ENCODE results near the gene GATAD2A. TPM values are rescaled to one million over a fixed set of nuclear protein-coding genes. Genes with fewer than 3 reads are reported as not detected.

The GATAD2A gene
- total RNA-seq, 1 donor from 2014 or later = 39.9 TPM

DNA sequence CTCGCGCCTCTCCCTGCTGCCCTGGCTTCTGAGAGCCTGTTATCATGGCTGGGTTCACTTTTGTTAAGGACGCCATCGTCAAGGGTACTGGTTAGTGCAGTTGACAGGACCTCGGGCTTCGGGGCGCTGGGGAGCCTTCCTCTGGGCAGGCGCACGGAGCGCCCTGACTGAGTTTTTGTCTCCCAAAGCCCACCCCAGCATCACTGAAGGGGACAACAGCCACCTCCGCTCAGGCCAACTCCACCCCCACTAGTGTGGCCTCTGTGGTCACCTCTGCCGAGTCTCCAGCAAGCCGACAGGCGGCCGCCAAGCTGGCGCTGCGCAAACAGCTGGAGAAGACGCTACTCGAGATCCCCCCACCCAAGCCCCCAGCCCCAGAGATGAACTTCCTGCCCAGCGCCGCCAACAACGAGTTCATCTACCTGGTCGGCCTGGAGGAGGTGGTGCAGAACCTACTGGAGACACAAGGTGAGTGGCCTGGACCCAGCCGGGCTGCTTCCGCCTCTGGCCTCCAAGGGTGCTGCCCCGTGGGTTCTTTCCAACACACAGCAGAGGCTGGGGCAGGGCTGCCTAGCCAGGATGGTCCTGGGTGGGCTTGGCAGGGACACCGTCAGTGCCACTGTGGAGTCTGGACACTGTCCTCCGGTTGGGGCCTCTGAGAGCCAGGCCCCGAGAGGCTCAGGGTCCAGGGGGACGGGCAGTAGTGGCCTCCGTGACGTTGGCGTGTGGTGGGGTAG lies 92.9 kb downstream of the GATAD2A start:
- intact Hi-C loops (cut with DNase I) = no loop called here
- DNase-seq (ENCODE audit: low spot score) = no peak

- intact Hi-C loops (cut with DNase I) = no loop called here
- no peak for DNase-seq (ENCODE audit: low spot score)
These were observed 94.0 kb downstream of the GATAD2A start for GRCh38 chr19:19499272-19499995.

DNA sequence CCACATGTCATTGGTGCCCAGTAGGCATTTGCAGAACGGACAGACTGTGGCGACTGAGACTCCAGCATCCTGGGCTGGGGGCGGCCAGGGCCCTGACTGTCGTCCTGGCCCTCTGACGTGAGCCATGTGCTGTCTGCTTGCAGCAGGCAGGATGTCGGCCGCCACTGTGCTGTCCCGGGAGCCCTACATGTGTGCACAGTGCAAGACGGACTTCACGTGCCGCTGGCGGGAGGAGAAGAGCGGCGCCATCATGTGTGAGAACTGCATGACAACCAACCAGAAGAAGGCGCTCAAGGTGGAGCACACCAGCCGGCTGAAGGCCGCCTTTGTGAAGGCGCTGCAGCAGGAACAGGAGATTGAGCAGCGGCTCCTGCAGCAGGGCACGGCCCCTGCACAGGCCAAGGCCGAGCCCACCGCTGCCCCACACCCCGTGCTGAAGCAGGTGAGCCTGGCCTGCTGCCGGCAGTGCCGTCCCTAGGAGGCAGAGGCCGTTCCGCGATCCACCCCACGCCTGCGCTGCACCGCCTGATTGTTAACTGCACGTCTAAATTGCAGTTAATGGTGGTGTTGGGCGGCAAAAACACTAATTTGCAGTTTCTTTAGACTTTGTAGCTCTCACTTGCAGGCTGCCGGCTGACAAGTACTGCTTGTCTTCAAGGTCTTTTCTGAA lies 95.6 kb downstream of the GATAD2A start:
- intact Hi-C loops (cut with DNase I) = loop anchor here (10.0 kb wide), 1 partner anchor 306 kb away; the partner anchor contains the start of genes BORCS8 and RFXANK

GRCh38 chr19:19501798-19502197 lies 96.3 kb downstream of the GATAD2A start:
- no peak for DNase-seq (ENCODE audit: low spot score)
- intact Hi-C loops (cut with DNase I) = loop anchor here (10.0 kb wide), 1 partner anchor 307 kb away; the partner anchor contains the start of genes BORCS8 and RFXANK

More for the DNA sequence above, 95.6 kb downstream of the GATAD2A start:
- DNase-seq (ENCODE audit: low spot score) = no peak

DNA sequence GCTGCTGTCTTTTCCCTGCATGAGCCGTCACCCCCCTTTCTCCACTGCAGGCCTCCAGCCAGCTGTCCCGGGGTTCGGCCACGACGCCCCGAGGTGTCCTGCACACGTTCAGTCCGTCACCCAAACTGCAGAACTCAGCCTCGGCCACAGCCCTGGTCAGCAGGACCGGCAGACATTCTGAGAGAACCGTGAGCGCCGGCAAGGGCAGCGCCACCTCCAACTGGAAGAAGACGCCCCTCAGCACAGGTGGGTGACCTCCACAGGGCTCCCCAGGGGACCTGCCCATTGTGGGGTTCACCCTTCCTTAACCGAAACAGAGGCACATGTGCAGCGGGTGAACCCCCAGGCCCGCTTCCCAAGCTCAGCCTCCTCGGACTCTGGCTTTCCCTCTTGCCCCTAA lies 96.8 kb downstream of the GATAD2A start:
- no peak for DNase-seq (ENCODE audit: low spot score)
- intact Hi-C loops (cut with DNase I) = loop anchor here (10.0 kb wide), 1 partner anchor 307 kb away; the partner anchor contains the start of genes BORCS8 and RFXANK

- DNase-seq (ENCODE audit: low spot score) = no peak
These were observed 97.5 kb downstream of the GATAD2A start for GRCh38 chr19:19502808-19503602.

DNA sequence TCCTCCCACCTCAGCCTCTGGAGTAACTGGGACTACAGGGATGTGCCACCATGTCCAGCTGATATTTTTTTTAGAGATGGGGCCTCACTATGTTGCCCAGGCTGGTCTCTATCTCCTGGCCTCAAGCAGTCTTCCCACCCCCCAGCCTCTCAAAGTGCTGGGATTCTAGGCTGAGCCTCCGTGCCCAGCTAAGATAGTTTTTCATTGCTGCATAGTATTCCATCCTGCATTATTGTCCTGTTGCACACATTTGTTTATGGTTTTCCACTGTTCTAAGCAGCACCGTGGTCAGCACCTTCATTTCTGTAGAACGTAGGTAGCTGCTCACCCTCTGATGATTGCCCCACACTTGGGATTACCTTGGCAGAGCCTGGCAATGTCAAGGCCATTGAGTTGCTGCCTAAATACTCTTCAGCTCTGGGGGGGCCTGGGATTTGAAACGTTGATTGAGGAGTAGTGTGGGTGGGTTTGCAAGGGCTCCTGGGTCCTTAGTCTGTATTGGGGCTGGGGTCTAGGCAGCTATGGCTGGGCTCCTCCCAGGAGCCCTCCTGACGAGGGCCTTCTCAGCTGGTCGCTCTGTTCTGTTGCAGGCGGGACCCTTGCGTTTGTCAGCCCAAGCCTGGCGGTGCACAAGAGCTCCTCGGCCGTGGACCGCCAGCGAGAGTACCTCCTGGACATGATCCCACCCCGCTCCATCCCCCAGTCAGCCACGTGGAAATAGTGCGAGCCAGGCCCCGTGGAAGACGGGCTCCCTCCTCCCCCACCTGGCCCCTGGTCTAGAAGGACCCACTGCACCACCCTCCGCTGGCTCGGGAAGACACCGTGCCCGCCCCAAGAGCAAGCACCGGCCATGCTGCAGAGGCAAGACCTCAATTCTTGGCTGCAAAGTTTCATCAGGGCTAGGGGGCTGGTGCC lies 99.5 kb downstream of the GATAD2A start:
- no peak for DNase-seq (ENCODE audit: low spot score)
- intact Hi-C loops (cut with DNase I) = loop anchor here (10.0 kb wide), 1 partner anchor 310 kb away; the partner anchor contains the start of genes BORCS8 and RFXANK

More at GRCh38 chr19:19502808-19503602, 97.5 kb downstream of the GATAD2A start:
- intact Hi-C loops (cut with DNase I) = loop anchor here (10.0 kb wide), 1 partner anchor 308 kb away; the partner anchor contains the start of genes BORCS8 and RFXANK

DNA sequence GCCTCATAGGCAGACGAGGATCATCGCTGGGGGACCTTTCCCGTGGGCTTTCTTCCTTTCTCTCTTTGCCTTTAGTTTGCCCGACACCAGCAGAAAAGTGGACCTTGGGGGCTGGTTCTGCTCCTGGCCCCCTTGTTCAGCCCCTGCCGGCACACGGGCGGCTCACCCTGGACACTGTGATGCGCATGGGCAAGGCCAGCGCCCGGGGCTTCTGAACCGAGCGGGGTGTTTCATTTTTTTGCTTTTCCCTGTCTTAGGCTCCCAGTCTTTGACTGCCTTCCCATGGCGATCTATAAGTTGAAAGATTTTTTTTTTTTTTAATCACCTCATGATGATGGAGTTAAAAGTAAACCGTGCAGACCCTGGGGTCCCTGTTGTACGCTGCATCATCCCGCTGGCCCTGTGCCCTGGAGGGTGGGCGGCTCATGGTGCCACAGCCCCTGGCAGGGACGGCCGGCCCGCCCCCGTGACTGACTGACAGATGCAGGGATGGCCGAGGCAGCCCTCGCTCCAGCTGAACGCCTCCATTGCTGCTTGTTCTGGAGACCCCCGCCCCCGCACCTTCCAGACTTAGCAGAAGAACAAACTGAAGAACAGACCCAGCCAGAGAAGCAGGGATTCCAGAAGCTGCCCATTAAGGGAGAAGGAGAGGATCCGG lies 100.3 kb downstream of the GATAD2A start:
- intact Hi-C loops (cut with DNase I) = loop anchor here (10.0 kb wide), 1 partner anchor 311 kb away; the partner anchor contains the start of genes BORCS8 and RFXANK
- no peak for DNase-seq (ENCODE audit: low spot score)

DNA sequence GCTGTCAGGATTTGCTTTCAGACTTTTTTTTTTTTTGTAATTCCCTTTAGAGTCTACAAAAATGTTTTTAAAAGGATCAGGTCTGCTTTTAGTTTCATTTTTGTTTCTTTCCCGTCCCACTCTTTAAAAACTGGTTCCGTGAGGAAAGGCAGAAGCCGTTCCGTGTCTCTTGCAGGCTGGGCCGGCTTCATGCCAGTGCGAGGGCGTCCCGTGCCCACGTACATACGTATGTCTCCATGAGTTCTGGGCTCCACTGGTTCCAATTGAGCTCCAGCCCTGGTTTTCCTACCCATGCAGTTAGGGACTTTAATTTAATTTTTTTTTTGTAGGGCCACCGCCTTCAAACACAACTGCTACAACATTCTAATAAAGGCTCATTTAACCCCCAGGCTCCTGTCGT lies 101.1 kb downstream of the GATAD2A start:
- DNase-seq (ENCODE audit: low spot score) = no peak
- intact Hi-C loops (cut with DNase I) = loop anchor here (10.0 kb wide), 1 partner anchor 312 kb away; the partner anchor contains the start of genes BORCS8 and RFXANK

DNA sequence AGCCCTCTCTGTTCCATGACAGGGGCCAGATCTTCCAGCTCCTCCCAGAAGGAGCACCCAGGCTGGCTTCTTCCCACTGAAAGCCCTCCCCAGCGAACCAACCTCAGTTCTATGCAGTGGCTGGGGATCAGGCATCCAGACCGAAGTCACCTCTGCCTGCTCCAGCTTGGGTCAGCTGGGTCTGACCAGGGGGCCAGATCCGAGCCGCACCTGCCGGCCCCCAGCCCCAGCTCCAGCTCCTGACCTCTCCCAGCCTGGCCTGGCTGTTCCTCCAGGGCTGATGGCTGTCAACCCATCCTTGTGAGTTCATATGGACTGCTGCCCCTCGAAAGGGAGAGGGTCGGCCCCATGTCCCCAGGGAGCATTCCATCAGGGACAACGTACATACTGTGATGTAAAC lies 101.9 kb downstream of the GATAD2A start:
- intact Hi-C loops (cut with DNase I) = loop anchor here (10.0 kb wide), 1 partner anchor 313 kb away; the partner anchor contains the start of genes BORCS8 and RFXANK
- no peak for DNase-seq (ENCODE audit: low spot score)

DNA sequence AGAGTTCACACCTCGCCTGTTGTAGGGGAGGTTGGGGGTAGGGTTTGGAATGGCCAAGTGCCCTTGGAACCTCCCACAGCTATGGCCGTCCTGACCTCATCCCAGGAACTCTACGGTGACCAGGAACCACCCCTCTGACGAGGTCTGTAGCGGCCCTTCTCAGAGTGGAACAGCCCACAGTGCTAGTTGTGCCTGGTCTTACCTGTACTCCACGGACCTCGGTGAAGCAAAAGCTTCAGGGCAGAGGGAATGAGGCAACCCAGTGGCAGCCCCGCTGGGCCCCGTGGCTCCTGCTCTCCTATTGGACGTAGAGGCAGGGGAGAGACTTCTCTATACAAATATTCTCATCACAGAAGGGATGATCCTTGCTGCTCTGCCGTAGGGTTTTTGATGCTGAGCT lies 102.7 kb downstream of the GATAD2A start:
- DNase-seq (ENCODE audit: low spot score) = no peak
- intact Hi-C loops (cut with DNase I) = loop anchor here (10.0 kb wide), 1 partner anchor 313 kb away; the partner anchor contains the start of genes BORCS8 and RFXANK

- DNase-seq (ENCODE audit: low spot score) = no peak
- intact Hi-C loops (cut with DNase I) = no loop called here
These were observed 105.0 kb downstream of the GATAD2A start for GRCh38 chr19:19510432-19510831.

DNA sequence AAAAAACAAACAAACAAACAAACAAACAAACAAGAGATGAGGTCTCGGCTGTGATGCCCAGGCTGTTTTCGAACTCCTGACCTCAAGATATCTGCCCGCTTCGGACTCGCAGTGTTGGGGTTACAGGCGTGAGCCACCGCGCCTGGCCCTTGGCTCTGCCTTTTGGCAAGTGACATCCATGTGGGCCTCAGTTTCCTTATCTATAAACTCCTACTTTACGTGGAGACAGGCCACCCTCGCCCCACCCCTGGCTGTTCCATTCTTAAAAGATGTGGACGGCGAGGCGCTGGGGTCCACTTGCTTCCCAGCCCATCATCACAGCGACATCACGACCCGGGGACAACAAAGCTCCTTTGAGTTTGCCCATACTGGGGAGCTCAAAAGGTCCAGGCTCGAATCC lies 108.2 kb downstream of the GATAD2A start:
- intact Hi-C loops (cut with DNase I) = no loop called here
- no peak for DNase-seq (ENCODE audit: low spot score)

- DNase-seq (ENCODE audit: low spot score) = peak; percentile 89
- intact Hi-C loops (cut with DNase I) = no loop called here
These were observed 108.8 kb downstream of the GATAD2A start for GRCh38 chr19:19514215-19514657.

DNA sequence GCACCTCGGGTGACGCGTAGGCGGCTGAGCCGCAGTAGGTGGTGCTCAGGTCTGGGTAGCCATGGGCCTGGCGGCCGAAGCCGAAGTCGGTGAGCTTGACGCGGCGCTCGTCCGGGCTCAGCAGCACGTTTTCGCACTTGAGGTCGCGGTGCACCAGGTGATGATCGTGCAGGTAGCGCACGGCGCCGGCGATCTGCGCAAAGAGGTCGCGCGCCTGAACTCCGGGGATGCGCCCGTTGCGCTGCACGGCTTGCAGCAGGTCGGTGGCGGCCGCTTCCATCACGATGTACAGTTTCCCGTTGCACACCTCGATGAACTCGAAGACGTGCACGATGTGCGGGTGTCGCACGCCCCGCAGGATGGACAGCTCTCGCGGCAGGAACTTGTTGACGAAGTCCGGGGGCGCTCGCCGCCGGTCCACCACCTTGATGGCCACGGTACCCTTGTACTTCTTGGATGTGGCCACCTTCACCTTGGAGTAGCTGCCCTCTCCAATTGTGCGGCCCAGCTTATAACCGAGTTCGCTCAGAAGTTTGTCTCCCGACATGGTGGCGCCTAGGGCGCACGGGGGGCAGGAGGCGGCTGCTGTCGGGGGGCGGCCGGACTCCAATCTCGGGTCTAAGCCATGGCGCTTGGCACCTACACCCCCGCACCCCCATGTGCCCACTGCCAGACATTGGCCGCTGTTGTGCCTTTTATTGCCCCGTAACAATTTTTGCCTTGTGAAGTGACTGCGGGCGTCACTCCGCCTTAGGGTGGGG lies 109.6 kb downstream of the GATAD2A start, which contains the start of gene TSSK6:
TSSK6 (minus strand) TSS at position 668 of the 761 bp plus-strand sequence; CDS start at position 547, 121 bp downstream.
- no peak for DNase-seq (ENCODE audit: low spot score)
- intact Hi-C loops (cut with DNase I) = no loop called here

Data from cardiac septum (tissue), 1 donor.